Gastroesophageal sphincter (tissue), 3 donors: ENCODE results near the gene CAVIN2.

Experiments used
- EP300 ChIP-seq: sonication (generic); formaldehyde crosslinking; IDR thresholded peaks from one replicate; pipeline ENCODE4 v1.6.1; 2017; ENCODE audit warnings: antibody characterized with exemption, mild to moderate bottlenecking
- POLR2A ChIP-seq, 2 donors: fragments of 450-650 bp; IDR thresholded peaks; one replicate each; pipeline ENCODE4 v1.6.1; 2017; ENCODE audit warnings: antibody characterized with exemption in 2 of 2, mild to moderate bottlenecking in 2 of 2, moderate library complexity in 1 of 2
- POLR2AphosphoS5 ChIP-seq: sonication (generic); formaldehyde crosslinking; IDR thresholded peaks from one replicate; pipeline ENCODE4 v1.6.1; 2017; ENCODE audit warnings: antibody characterized with exemption
- TF ChIP-seq, protein P1 (sequence below), 4 experiments: fragments of 200-600 bp in 2 of 4; fragments of 450-650 bp in 2 of 4; sonication (generic) in 1 of 4; IDR thresholded peaks; one replicate each; pipeline ENCODE4 v1.5.1; 2017 to 2019; ENCODE audit warnings: antibody characterized with exemption in 4 of 4, mild to moderate bottlenecking in 2 of 4, moderate library complexity in 2 of 4

DNA sequence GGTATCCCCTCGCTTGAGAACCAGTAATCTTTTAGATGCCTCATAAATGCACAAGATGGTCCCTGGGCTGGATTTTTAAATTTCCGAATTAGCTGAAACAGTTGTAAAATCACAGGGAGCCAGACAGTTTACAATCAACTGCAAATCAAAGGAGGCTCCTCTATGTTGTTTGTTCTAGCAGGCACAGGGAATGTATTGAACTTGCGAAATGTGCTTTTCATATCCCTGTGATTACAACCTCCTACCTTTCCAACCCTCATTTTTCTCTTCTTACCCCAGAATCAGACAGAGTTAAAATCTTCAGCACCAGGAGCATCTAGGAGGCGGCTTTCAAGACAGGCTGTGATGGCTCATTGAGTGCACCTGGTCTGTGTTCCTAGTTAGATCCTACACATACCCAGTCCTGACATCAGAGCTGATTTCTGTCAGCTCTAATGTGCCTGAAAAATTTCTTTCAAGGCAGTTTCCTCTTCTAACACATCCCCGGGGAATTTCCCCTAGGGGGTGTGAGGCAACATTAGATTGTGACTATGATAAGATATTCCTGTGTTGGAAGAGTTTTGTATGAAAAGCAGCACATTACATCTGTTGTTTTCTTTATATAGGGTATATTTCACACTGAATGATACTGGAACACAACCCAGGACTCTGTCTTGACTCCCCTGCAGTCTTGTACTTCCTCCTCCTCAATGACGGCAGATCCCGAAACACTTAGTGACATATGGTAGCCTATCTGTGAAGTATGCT lies 17.9 kb upstream of the CAVIN2 start:
- TF ChIP-seq, protein P1, sequence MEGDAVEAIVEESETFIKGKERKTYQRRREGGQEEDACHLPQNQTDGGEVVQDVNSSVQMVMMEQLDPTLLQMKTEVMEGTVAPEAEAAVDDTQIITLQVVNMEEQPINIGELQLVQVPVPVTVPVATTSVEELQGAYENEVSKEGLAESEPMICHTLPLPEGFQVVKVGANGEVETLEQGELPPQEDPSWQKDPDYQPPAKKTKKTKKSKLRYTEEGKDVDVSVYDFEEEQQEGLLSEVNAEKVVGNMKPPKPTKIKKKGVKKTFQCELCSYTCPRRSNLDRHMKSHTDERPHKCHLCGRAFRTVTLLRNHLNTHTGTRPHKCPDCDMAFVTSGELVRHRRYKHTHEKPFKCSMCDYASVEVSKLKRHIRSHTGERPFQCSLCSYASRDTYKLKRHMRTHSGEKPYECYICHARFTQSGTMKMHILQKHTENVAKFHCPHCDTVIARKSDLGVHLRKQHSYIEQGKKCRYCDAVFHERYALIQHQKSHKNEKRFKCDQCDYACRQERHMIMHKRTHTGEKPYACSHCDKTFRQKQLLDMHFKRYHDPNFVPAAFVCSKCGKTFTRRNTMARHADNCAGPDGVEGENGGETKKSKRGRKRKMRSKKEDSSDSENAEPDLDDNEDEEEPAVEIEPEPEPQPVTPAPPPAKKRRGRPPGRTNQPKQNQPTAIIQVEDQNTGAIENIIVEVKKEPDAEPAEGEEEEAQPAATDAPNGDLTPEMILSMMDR (IDR thresholded peaks at IDR 0.05): no peak
- TF ChIP-seq POLR2A (IDR thresholded peaks at IDR 0.05) (no peak), EP300 (no peak), POLR2AphosphoS5 (no peak)
